Astrocyte of the hippocampus (primary cell): ENCODE measurements around the gene EHMT2.
A peak's percentile ranks its signal among the peaks of the same experiment; 100 is the strongest.
"Not testable (repeated sequence)": the region's sequence is repeated elsewhere in the genome, so short reads cannot be mapped to it uniquely, and the experiment has no call there.

Source experiments
- DNase-seq: peaks from one replicate; pipeline ENCODE4 v3.0.0; 2011; ENCODE audit warnings: low read depth, low spot score

Gene EHMT2

DNA sequence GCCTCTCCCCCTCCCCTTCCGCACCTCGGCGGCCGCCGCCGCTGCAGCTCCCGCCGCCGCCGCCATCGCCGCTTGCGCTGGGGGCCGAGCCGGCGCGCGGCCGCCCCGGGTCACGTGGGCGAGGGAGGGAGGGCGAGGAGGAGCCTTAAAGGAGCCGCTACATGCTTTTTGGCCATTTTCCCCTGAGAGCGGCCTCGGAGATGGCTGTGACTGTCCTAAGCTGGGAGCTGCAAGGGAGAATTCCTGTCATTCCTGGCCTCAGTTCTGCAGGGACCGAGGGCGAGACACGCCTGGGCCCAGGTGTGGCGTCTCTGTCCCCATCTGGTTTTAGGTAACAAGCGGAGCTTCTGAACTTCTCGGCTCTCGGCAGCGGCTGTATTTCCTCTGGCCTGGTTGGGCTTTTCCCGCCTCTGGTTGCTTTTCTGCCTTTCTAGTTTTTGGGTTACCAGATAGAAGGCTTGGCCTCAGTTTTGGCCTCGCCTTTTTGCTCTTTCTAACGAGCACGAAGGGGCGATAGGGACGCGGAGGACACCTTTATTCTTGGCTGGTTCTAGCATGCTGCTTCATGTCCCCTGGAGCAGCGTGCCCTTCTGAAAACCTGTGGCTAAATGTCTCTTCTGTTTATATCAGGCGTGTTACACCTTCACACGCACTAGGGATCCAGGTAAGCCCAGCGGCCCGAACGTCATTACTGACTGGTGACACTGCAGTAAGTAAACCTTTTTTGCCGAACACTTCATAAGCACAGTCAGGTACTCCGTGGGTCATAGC lies at the start of gene EHMT2:
Gene EHMT2 (minus strand): TSS at position 87 of the 771 bp plus-strand sequence. CDS start 21 bp downstream, at position 66.
- DNase-seq: peak; percentile 96

DNA sequence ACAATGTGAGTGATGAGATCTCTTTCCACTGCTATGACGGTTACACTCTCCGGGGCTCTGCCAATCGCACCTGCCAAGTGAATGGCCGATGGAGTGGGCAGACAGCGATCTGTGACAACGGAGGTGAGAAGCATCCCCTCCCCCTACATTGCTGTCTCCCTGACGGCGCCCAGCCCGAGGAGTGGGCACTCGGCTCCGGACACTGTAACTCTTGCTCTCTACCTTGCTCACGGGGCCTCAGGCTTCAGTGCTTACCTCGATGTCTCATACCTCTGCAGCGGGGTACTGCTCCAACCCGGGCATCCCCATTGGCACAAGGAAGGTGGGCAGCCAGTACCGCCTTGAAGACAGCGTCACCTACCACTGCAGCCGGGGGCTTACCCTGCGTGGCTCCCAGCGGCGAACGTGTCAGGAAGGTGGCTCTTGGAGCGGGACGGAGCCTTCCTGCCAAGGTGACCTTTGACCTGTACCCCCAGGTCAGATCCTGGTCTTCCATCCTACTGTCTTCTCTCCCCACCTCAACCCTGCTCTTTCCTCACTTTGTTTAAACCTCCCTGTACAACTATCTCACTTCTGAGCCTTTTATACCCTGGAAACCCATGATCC lies 49.7 kb upstream of the EHMT2 start:
- DNase-seq: no peak

DNA sequence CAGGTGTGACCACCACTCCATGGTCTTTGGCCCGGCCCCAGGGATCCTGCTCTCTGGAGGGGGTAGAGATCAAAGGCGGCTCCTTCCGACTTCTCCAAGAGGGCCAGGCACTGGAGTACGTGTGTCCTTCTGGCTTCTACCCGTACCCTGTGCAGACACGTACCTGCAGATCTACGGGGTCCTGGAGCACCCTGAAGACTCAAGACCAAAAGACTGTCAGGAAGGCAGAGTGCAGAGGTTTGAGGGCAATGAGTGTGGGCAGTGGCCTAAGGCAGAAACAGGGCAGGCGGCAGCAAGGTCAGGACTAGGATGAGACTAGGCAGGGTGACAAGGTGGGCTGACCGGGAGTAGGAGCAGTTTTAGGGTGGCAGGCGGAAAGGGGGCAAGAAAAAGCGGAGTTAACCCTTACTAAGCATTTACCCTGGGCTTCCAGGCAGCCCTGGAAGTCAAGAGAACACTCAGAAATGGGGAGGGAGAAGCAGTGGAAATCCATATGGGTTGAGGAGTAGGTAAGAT lies 48.9 kb upstream of the EHMT2 start:
- DNase-seq: no peak

DNA sequence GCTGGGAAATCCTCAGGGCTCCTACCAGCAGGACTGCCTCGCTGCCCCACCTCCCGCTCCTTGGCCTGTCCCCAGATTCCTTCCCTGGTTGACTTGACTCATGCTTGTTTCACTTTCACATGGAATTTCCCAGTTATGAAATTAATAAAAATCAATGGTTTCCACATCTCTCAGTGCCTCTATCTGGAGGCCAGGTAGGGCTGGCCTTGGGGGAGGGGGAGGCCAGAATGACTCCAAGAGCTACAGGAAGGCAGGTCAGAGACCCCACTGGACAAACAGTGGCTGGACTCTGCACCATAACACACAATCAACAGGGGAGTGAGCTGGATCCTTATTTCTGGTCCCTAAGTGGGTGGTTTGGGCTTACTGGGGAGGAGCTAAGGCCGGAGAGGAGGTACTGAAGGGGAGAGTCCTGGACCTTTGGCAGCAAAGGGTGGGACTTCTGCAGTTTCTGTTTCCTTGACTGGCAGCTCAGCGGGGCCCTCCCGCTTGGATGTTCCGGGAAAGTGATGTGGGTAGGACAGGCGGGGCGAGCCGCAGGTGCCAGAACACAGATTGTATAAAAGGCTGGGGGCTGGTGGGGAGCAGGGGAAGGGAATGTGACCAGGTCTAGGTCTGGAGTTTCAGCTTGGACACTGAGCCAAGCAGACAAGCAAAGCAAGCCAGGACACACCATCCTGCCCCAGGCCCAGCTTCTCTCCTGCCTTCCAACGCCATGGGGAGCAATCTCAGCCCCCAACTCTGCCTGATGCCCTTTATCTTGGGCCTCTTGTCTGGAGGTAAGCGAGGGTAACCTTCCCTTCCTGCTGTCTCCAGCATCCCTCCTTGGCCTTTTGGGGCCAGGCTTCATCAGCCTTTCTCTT lies 48.2 kb upstream of the EHMT2 start, which contains the start of gene CFB:
Gene CFB (plus strand): TSS at position 589 of the 863 bp plus-strand sequence. CDS start 127 bp downstream, at position 716.
- peak; percentile 72 for DNase-seq

- DNase-seq: no peak
These were observed 47.6 kb upstream of the EHMT2 start for GRCh38 chr6:31945154-31945506.

DNA sequence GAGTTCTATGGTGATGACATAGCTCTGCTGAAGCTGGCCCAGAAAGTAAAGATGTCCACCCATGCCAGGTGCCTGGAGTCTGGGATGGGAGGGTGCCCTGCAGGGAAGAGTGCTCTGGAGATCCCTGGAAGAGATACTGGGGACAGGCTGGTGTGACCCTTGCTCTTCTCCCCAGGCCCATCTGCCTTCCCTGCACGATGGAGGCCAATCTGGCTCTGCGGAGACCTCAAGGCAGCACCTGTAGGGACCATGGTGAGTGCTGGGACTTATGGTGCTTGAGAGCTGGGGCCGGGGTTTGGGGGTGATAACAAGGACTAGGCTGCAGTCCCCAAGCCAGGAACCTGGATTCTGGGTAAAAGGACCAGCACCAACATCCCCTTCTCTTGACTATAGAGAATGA lies 46.2 kb upstream of the EHMT2 start:
- DNase-seq: no peak

GRCh38 chr6:31940256-31940664 lies 42.8 kb upstream of the EHMT2 start:
- peak; percentile 20 for DNase-seq

- no peak for DNase-seq
These were observed 38.3 kb upstream of the EHMT2 start for GRCh38 chr6:31935823-31936222.

DNA sequence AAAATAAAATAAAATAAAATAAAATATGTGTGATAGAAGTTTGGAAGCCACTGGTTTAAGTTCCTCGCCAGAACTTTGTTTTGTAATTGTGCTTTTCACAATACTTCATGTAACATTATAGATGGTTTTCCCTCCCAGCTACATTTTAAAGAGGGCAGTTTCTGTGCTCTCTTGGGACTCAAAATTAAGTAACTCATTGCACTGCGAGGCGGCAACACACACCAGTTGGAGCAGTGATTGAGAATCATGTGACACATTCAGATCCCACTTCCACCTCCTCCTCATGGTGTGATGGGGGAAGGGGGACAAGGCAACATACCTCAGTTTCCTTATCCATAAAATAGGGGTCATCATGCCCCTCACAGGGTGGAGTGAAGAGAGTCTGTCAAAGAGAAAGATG lies 37.5 kb upstream of the EHMT2 start:
- no peak for DNase-seq

GRCh38 chr6:31933537-31933936 lies 36.0 kb upstream of the EHMT2 start:
- no peak for DNase-seq

DNA sequence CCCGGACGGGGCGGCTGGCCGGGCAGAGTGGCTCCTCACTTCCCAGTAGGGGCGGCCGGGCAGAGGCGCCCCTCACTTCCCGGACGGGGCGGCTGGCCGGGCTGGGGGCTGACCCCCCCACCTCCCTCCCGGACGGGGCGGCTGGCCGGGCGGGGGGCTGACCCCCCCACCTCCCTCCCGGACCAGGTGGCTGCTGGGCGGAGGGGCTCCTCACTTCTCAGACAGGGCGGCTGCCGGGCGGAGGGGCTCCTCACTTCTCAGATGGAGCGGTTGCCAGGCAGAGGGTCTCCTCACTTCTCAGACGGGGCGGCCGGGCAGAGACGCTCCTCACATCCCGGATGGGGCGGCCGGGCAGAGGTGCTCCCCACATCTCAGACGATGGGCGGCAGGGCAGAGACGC lies 34.6 kb upstream of the EHMT2 start:
- not testable (repeated sequence) for DNase-seq

DNA sequence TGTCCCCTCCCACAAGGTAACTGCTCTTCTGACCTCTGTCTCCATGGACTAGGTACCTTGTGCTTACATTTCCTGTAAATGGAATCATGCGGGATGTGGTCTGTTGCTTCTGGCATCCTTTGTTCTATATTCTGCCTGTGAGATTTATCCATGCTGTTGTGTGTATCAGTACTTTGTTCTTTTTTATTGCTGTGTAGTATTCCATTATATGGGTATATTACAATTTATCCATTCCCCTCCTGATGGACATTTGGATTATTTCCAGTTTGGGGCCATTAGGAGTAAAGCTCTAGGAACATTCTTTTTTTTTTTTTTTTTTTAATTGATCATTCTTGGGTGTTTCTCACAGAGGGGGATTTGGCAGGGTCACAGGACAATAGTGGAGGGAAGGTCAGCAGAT lies 33.5 kb upstream of the EHMT2 start:
- no peak for DNase-seq

- no peak for DNase-seq
These were observed 31.1 kb upstream of the EHMT2 start for GRCh38 chr6:31928672-31928939.

- no peak for DNase-seq
These were observed 30.6 kb upstream of the EHMT2 start for GRCh38 chr6:31927863-31928671.

DNA sequence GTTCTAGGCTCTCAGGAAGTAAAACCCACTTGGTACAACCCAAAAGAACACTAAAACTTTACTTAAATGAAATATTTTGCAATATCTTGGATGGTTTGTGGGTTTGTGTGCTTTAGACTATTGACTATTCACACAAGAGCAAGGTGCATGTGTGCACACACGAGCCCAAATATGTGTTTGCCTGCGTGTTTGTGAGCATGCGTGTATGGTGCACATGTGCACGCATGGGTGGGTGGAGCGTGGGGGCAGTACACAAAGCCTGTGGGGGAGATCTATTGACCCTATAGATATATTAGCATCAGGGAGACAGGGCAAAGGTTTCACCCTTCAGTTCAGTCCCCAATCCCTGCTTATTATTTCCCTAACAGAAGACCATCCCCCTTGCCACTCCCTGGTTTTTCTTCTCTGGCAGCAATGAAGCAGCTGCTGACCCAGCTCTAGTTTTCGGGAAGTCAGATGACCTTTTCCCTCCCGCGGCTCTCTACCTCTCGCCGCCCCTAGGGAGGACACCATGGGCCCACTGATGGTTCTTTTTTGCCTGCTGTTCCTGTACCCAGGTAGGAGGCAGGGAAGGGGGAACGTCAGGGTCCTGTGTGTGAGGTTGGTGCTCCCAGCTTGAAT lies 29.9 kb upstream of the EHMT2 start, which contains the start of gene C2:
Gene C2 (plus strand): TSS at position 476 of the 621 bp plus-strand sequence. CDS start 36 bp downstream, at position 512.
- no peak for DNase-seq

DNA sequence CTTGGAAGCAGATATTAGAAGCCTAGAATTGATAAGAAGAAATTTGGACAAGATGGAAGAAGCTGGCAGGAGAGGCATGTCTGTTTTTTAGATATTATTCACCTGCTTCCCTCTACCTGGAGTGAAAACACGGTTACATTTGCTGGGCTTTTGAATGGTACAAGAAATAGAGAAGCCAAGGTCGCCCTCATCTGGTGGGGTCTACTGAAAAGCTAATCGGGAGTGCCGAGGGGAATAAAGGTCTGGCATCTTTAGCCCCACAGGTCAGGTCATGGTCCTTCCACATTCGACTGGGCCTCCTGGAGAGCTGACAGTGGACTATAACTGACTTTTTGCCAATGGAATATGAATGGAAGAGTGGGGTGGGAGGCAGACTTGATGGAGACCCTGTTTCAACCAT lies 25.4 kb upstream of the EHMT2 start:
- DNase-seq: no peak

DNA sequence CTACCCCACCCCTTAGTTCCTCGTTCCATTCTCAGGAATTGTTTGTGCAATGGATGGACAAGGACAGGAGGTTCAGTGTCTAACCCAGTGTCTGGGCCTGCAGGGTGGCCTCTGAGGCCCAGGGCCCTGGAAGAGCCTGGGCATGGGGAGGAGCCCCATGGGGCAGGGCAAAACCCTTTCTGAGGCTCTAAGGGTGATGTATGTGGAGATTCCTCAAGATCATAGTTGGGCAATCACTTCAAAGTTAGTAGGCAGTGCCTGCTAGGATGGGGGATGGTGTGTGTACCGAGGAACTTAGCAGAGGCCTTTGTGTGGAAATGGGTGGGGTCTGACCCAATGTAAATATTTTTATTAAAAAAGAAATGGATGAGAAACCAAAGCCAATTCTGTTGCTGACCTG lies 23.3 kb upstream of the EHMT2 start:
- no peak for DNase-seq

DNA sequence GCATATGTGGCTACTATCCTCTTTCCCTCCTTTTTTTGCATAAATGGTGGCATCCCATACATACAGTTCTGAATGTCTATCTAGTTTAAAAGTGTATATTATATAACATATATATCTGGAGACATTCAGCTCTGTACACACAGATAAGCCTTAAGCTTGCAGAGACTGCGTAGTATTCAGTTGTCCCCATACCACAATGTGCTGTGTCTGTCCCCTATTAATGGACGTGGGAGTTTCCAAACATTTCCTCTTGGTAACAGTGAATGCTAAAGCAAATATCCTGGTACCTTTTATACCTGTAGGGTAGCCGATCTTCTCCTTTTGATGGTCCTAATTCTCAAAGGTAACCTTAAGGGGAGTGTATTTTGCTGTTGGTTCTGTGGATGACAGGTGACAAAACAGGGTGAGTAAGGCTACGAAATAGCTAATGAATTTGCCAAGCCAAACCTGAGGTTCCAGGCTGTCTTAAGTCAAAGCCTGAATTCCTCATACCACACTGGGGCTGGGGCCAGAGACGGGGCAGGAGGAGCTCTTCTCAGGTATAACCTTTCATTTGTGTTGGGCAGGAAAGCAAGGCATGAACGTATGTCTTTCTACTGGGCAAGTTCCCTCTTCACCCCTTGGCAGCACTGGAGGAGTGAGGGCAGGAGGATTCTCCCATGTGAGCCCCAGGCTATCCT lies 22.3 kb upstream of the EHMT2 start:
- no peak for DNase-seq

DNA sequence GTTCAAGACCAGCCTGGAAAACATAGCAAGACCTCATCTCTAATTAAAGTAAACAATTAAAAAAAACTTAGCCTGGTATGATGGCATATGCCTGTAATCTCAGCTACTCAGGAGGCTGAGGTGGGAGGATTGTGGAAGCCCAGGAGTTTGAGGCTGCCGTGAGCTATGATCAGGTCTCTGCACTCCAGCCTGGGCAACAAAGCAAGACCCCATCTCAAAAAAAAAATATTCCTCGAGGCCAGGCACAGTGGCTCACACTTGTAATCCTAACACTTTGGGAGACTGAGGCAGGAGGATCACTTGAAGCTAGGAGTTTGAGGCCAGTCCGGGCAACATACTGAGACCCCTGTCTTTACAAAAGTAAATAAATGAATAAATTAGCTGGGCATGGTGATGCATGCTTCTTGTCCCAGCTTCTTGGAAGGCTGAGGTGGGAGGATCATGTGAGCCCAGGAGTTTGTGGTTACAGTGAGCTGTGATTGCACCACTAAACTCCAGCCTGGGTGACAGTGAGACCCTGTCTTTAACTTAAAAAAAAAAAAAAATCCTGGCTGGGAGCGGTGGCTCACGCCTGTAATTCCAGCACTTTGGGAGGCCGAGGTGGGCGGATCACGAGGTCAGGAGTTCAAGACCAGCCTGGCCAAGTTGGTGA lies 20.7 kb upstream of the EHMT2 start:
- DNase-seq: no peak

DNA sequence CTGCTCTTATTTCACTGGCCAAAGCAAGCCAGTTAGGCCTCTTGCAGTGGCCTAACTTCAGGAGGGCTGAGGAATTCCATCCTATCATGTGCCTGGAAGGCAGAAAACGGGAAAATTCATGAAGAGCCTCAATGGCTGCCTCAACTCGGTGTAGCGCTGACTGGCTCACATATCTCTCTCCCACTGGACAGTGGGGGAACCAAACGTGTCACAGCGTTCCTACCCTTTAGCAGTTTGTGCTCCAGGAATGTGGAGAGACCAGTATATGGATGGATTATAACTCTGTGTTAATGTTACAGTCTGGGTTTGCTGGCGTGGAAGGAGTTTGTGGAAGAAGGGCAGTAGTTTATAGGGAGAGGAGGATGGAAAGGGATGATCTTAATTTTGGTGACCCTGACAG lies 18.3 kb upstream of the EHMT2 start:
- no peak for DNase-seq
